Measurements from ENCODE around the gene FBXO34. TPM values are rescaled to one million over a fixed set of nuclear protein-coding genes. Genes with fewer than 3 reads are reported as not detected.

FBXO34 gene
- total RNA-seq, 1 experiment from 2014 or later, result 13.9 TPM

GRCh38 chr14:55221968-55222367, 49.3 kb upstream of the FBXO34 start (continued):
- TF ChIP-seq ELF4 (CRISPR knock-in tag; IDR thresholded peaks at IDR 0.05; ENCODE audit: low read depth), result no peak
- no peak for TF ChIP-seq E2F4 (CRISPR knock-in tag; IDR thresholded peaks at IDR 0.05; ENCODE audit: borderline replicate concordance, low read depth)
- no peak for TF ChIP-seq TCF7 (CRISPR knock-in tag; IDR thresholded peaks at IDR 0.05; ENCODE audit: low read depth)
- no peak for TF ChIP-seq CBFB (CRISPR knock-in tag; IDR thresholded peaks at IDR 0.05; ENCODE audit: low read depth)
- TF ChIP-seq MAX (CRISPR knock-in tag; IDR thresholded peaks at IDR 0.05), result no peak
- no peak for TF ChIP-seq HMGA2 (CRISPR knock-in tag; IDR thresholded peaks at IDR 0.05)
- TF ChIP-seq ZNF532 (CRISPR knock-in tag; IDR thresholded peaks at IDR 0.05; ENCODE audit: borderline replicate concordance), result no peak
- no peak for TF ChIP-seq SMAD4 (CRISPR knock-in tag; IDR thresholded peaks at IDR 0.05)
- TF ChIP-seq MXD4 (CRISPR knock-in tag; IDR thresholded peaks at IDR 0.05; ENCODE audit: borderline replicate concordance), result no peak

GRCh38 chr14:55223364-55223763, 47.9 kb upstream of the FBXO34 start:
- CTCF ChIA-PET, result interaction anchor here (0.5 kb wide), 1 partner anchor 730 kb away, joined by 3 read pairs; no protein-coding TSS in a partner anchor
- no peak overlapping the region for H3K4me3 Mint-ChIP-seq
- no peaks in the 10 kb centered on the region for H3K27me3 Mint-ChIP-seq (ENCODE audit: low read depth)
- POLR2A ChIA-PET, result no interaction called here
- H3K4me1 Mint-ChIP-seq, result no peaks in the 10 kb centered on the region
- no peak overlapping the region for H3K27ac Mint-ChIP-seq
- peaks cover 24% of the 10 kb centered on the region for H3K9me3 Mint-ChIP-seq
- TF ChIP-seq E2F4 (CRISPR knock-in tag; IDR thresholded peaks at IDR 0.05; ENCODE audit: borderline replicate concordance, low read depth) (no peak), RELA (CRISPR knock-in tag; IDR thresholded peaks at IDR 0.05; ENCODE audit: borderline replicate concordance) (no peak), NFE2L1 (CRISPR knock-in tag; IDR thresholded peaks at IDR 0.05) (no peak), ZBTB43 (CRISPR knock-in tag; IDR thresholded peaks at IDR 0.05) (no peak), USF2 (CRISPR knock-in tag; IDR thresholded peaks at IDR 0.05) (no peak), ATF3 (CRISPR knock-in tag; conservative IDR thresholded peaks at IDR 0.05) (no peak), MYBL2 (CRISPR knock-in tag; IDR thresholded peaks at IDR 0.05) (no peak), NR3C1 (CRISPR knock-in tag; conservative IDR thresholded peaks at IDR 0.05; ENCODE audit: low read depth) (no peak), RORB (CRISPR knock-in tag; IDR thresholded peaks at IDR 0.05) (no peak)
- no peak for ATAC-seq
- H3K36me3 Mint-ChIP-seq, result no peaks in the 10 kb centered on the region
- DNase-seq (ENCODE audit: low spot score), result no peak
